ENCODE results near the gene C1QTNF7. TPM values are rescaled to one million over a fixed set of nuclear protein-coding genes. Genes with fewer than 3 reads are reported as not detected.

Gene C1QTNF7
- total RNA-seq, 6 donors from 2014 or later: 2.3 to 13.3 (median 7.9) TPM

DNA sequence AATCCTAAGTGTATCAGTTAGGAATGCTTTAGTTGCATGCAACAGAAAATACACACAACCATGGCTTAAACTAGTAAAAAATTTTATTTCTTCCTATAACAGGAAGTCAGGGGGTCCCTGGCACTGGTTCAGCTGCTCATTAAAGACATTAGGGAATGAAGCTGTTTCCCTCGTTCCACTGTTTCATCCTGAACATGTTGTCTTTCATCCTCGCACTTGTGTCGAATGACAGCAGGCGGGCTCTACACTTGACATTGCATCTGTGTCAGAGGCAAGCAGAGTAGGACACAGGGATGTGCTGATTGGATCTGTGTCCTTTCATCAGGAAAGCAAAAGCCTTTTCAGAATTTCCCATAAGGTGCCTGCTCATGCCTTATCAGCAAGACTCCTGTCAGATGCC, 22.8 kb upstream of the C1QTNF7 start:
- H3K4me1 ChIP-seq: peaks cover 18 to 24% (median 22%) of the 10 kb centered on the region in 4 donors
- no peak overlapping the region for H3K27ac ChIP-seq
- no peak for ATAC-seq (ENCODE audit: low FRiP score in 2 of 2)
- H3K27me3 ChIP-seq: no peaks in the 10 kb centered on the region
- TF ChIP-seq EP300 (IDR thresholded peaks at IDR 0.05): no peak
- no peak for TF ChIP-seq POLR2AphosphoS5 (IDR thresholded peaks at IDR 0.05)
- TF ChIP-seq, protein P1, sequence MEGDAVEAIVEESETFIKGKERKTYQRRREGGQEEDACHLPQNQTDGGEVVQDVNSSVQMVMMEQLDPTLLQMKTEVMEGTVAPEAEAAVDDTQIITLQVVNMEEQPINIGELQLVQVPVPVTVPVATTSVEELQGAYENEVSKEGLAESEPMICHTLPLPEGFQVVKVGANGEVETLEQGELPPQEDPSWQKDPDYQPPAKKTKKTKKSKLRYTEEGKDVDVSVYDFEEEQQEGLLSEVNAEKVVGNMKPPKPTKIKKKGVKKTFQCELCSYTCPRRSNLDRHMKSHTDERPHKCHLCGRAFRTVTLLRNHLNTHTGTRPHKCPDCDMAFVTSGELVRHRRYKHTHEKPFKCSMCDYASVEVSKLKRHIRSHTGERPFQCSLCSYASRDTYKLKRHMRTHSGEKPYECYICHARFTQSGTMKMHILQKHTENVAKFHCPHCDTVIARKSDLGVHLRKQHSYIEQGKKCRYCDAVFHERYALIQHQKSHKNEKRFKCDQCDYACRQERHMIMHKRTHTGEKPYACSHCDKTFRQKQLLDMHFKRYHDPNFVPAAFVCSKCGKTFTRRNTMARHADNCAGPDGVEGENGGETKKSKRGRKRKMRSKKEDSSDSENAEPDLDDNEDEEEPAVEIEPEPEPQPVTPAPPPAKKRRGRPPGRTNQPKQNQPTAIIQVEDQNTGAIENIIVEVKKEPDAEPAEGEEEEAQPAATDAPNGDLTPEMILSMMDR (IDR thresholded peaks at IDR 0.05): no peak
- TF ChIP-seq POLR2A (IDR thresholded peaks at IDR 0.05): no peak
- H3K4me3 ChIP-seq: no peak overlapping the region
- no peaks in the 10 kb centered on the region for H3K9me3 ChIP-seq
- WGBS, 2 donors: 77 to 93% methylated on average over 4 of the region's 4 CpGs
- H3K36me3 ChIP-seq: no peaks in the 10 kb centered on the region
- no peak for DNase-seq

DNA sequence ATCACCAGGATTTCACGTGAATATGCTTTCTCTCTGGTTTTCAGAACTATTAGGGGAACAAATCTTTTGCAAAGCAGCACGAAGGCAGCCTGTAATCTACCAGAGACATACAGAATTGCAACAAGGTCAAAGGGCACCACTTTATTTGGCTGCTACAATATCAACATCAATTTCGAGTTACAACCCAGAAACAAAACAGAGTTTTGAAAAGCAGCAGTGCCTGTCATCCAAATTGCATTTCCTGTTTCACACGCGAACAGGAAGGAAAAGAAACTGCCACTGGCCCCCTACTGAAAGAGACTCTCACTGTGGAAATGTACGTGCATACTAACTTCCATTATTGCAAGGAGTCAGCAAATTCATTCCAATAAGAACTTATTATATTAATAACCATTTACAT, 17.1 kb upstream of the C1QTNF7 start:
- Histone ChIP-seq H3K4me3 (no peak overlapping the region), H3K4me1 (peaks cover 5 to 22% (median 10%) of the 10 kb centered on the region in 4 donors), H3K27ac (peak overlapping the region in 2 of 4 donors; percentile 36 to 37), H3K36me3 (no peaks in the 10 kb centered on the region), H3K9me3 (no peaks in the 10 kb centered on the region), H3K27me3 (no peaks in the 10 kb centered on the region)
- whole genome bisulfite sequencing, 2 donors: 23 to 32% methylated on average over 6 of the region's 6 CpGs
- DNase-seq (no peak), ATAC-seq (ENCODE audit: low FRiP score in 2 of 2) (no peak)
- TF ChIP-seq POLR2AphosphoS5 (IDR thresholded peaks at IDR 0.05): no peak
- TF ChIP-seq EP300 (IDR thresholded peaks at IDR 0.05): no peak
- TF ChIP-seq POLR2A (IDR thresholded peaks at IDR 0.05): no peak
- TF ChIP-seq, protein P1 (IDR thresholded peaks at IDR 0.05): no peak

DNA sequence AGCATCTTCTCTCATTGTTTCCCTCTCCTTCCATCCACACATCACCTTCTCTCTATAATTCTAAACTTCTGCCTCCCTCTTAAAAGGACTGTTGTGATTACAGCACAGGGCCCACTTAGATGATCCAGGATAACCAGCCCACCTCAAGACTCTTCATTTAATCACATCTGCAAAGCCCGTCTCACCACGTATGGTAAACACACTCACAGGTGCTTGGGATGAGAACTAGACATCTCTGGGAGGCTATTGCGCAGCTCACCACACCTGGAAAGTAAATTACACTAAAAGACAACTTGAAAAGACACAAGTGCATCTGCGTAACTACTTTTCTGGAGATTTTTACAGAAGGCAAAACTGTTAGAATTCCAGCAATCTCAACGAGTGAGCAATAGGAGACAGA, 15.4 kb upstream of the C1QTNF7 start:
- H3K27me3 ChIP-seq: no peaks in the 10 kb centered on the region
- DNase-seq (no peak), ATAC-seq (ENCODE audit: low FRiP score in 2 of 2) (no peak)
- H3K9me3 ChIP-seq: no peaks in the 10 kb centered on the region
- 86 to 98% methylated on average over 5 of the region's 5 CpGs for WGBS, 2 donors
- no peaks in the 10 kb centered on the region for H3K36me3 ChIP-seq
- TF ChIP-seq, protein P1 (IDR thresholded peaks at IDR 0.05): no peak
- TF ChIP-seq EP300 (IDR thresholded peaks at IDR 0.05) (no peak), POLR2A (IDR thresholded peaks at IDR 0.05) (no peak)
- peaks cover 8 to 22% (median 12%) of the 10 kb centered on the region in 4 donors for H3K4me1 ChIP-seq
- H3K4me3 ChIP-seq: no peak overlapping the region
- no peak overlapping the region for H3K27ac ChIP-seq

DNA sequence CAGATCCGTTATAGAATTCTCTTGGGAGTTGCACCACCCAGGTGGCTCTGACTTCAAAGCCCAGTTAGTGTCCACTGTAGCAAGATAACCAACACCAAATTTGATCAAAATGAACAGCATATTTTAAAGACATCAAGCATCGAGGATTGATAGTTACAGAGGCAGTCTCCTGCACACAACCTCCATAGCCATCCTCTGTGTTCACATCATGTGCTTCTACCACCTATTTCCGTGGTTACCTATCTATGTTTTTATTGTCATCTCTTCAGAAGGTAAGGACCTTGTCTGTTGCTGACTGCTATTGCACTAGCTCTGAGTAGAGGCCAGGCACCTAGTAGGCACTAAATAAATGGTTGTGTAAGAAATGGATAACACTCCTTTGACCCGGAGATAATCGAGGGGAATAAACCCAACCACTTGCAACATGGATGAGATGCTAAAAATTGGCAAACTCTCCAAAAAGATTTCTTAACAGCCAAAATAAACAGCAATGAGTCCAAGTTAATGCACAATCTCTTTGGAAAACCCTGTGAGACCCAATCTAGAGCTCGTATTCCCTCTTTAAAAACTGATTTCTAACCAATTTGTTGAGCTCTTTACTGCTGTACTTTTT, 14.7 kb upstream of the C1QTNF7 start:
- Histone ChIP-seq H3K4me3 (no peak overlapping the region), H3K9me3 (no peaks in the 10 kb centered on the region), H3K36me3 (no peaks in the 10 kb centered on the region), H3K27ac (no peak overlapping the region), H3K4me1 (peaks cover 8 to 22% (median 12%) of the 10 kb centered on the region in 4 donors), H3K27me3 (no peaks in the 10 kb centered on the region)
- WGBS, 2 donors: 60 to 71% methylated on average over 6 of the region's 6 CpGs
- ATAC-seq (ENCODE audit: low FRiP score in 2 of 2) (no peak), DNase-seq (no peak)
- no peak for TF ChIP-seq POLR2A (IDR thresholded peaks at IDR 0.05)
- TF ChIP-seq, protein P1 (IDR thresholded peaks at IDR 0.05): no peak
- no peak for TF ChIP-seq EP300 (IDR thresholded peaks at IDR 0.05)
- TF ChIP-seq POLR2AphosphoS5 (IDR thresholded peaks at IDR 0.05): no peak

DNA sequence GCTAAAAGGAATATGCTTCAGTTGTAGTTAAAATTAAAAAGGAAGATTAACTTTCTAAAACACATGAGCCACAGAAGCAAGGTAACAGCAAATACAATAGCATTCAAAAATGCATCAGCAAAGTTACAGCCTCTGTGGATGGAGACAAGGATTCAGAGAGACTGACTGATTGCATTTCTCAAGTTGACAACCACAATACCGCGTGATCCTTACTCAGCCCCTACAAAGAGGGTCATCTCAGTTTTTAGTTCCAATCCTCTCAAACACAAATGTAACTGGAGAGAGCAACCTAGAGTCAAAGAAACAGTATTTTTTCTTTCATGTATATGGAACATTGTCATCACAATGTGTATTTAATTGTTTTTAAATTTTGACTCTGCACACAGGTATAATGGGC, 14.2 kb upstream of the C1QTNF7 start:
- DNase-seq (no peak), ATAC-seq (ENCODE audit: low FRiP score in 2 of 2) (no peak)
- TF ChIP-seq EP300 (IDR thresholded peaks at IDR 0.05) (no peak), POLR2A (IDR thresholded peaks at IDR 0.05) (no peak), POLR2AphosphoS5 (IDR thresholded peaks at IDR 0.05) (no peak)
- TF ChIP-seq, protein P1 (IDR thresholded peaks at IDR 0.05): no peak
- no peaks in the 10 kb centered on the region for H3K36me3 ChIP-seq
- WGBS, 2 donors: 65 to 69% methylated on average over 2 of the region's 2 CpGs
- H3K4me3 ChIP-seq: no peak overlapping the region
- H3K9me3 ChIP-seq: no peaks in the 10 kb centered on the region
- H3K27me3 ChIP-seq: no peaks in the 10 kb centered on the region
- peak overlapping the region in 1 of 4 donors; percentile 5 for H3K27ac ChIP-seq
- peaks cover 8 to 22% (median 12%) of the 10 kb centered on the region in 4 donors for H3K4me1 ChIP-seq

Measured in upper lobe of left lung (tissue), 6 donors.